Measurements from ENCODE around the gene PET100.

PET100 gene

DNA sequence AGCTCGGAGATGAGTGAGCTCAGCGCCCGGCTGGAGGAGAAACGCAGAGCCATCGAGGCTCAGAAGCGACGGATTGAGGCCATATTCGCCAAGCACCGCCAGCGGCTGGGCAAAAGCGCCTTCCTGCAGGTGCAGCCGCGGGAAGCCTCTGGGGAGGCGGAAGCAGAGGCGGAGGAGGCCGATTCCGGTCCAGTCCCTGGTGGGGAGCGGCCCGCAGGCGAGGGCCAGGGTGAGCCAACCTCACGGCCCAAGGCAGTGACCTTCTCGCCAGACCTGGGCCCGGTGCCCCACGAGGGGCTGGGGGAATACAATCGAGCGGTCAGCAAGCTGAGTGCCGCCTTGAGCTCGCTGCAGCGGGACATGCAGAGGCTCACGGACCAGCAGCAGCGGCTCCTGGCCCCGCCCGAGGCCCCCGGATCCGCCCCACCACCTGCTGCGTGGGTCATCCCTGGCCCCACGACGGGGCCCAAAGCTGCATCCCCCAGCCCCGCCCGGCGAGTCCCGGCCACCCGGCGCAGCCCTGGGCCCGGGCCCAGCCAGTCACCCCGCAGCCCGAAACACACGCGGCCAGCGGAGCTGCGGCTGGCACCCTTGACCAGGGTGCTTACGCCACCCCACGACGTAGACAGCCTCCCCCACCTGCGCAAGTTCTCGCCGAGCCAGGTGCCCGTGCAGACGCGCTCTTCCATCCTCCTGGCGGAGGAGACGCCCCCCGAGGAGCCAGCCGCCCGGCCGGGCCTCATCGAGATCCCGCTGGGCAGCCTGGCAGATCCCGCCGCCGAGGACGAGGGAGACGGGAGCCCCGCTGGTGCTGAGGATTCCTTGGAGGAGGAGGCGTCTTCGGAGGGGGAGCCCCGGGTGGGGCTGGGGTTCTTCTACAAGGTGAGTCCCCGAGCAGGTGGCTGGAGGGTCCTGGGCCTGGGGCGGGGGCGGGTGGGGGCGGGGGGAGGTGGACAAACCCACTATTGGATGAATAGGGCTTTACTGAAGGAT lies 17.0 kb upstream of the PET100 start:
- no peak for DNase-seq (ENCODE audit: low read depth)

DNA sequence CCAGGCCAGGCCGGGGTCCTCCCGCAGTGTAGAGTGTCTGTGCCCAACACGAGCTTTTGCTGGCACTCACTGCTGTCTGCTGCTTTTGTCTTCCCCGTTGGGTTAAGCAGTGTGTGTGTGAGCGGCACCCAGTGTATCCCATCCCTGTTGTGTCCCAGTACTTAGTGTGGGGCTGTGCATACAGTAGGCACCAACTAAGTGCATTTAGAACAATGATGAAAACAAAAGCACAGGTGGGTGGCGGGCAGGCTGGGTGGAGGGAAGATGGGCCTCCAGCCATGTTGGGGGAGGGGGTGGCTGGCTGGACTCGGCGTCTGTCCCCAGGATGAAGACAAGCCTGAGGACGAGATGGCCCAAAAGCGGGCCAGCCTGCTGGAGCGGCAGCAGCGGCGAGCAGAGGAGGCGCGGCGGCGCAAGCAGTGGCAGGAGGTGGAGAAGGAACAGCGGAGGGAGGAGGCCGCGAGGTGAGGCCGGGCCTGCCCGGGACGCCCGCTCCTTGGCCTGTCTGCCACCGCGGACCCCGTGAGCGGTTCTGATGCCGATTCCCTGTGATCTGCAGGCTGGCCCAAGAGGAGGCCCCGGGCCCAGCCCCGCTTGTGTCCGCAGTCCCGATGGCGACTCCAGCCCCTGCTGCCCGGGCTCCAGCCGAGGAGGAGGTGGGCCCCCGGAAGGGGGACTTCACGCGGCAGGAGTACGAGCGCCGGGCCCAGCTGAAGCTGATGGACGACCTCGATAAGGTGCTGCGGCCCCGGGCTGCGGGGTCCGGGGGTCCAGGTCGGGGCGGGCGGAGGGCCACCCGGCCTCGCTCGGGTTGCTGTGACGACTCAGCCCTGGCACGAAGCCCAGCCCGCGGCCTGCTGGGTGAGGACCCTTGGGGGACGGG lies 14.5 kb upstream of the PET100 start:
- no peak for DNase-seq (ENCODE audit: low read depth)

DNA sequence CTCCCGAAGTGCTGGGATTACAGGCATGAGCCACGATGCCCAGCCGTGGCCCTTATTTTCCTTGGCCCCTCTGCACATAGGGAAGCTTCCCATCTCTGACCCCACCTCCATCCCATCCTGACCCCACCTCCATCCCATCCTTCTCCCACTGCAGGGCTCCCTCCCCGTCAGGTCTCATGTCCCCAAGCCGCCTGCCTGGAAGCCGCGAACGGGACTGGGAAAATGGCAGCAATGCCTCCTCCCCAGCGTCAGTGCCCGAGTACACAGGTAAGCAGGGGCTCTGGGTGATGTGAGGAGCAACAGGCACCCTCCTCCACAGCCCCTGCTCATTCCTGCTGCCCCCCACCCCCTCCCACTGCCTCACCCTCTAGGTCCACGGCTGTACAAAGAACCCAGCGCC lies 12.4 kb upstream of the PET100 start:
- no peak for DNase-seq (ENCODE audit: low read depth)

DNA sequence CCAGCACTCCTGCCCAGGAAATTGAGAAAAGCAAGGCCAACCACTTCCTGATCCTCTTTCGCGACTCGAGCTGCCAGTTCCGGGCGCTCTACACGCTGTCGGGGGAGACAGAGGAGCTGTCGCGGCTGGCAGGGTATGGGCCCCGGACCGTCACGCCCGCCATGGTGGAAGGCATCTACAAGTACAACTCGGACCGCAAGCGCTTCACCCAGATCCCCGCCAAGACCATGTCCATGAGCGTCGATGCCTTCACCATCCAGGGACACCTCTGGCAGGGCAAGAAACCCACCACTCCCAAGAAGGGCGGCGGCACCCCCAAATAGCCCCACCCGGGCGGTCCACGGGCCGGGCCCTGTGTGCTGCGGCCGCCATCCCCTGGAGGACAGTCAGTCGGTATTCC lies 11.9 kb upstream of the PET100 start:
- no peak for DNase-seq (ENCODE audit: low read depth)

DNA sequence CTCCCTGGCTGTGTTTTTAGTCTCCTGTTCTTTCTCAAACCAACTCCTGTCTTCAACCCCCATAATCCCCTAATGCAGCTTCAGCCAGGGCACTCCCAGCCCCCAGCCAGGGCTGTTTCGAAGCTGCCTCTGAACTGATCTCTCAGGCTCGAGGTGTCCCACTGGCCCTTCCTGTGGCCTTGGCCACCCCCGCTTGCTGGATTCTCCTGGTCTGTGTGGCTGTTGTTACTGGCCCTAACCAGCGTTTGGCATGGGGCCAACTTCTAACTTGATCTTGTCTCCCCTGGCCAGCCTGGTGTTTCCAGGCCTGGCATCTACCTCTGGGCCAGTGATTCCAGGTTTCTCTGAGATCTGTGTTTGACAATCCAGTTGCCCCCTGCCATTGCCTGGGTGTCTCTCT lies 11.2 kb upstream of the PET100 start:
- DNase-seq (ENCODE audit: low read depth), result no peak

- DNase-seq (ENCODE audit: low read depth), result no peak
Observed at GRCh38 chr19:7618771-7619510, 10.7 kb upstream of the PET100 start.

GRCh38 chr19:7619671-7620441 lies 9.7 kb upstream of the PET100 start:
- no peak for DNase-seq (ENCODE audit: low read depth)

GRCh38 chr19:7620442-7621412 lies 8.9 kb upstream of the PET100 start:
- DNase-seq (ENCODE audit: low read depth), result no peak

DNA sequence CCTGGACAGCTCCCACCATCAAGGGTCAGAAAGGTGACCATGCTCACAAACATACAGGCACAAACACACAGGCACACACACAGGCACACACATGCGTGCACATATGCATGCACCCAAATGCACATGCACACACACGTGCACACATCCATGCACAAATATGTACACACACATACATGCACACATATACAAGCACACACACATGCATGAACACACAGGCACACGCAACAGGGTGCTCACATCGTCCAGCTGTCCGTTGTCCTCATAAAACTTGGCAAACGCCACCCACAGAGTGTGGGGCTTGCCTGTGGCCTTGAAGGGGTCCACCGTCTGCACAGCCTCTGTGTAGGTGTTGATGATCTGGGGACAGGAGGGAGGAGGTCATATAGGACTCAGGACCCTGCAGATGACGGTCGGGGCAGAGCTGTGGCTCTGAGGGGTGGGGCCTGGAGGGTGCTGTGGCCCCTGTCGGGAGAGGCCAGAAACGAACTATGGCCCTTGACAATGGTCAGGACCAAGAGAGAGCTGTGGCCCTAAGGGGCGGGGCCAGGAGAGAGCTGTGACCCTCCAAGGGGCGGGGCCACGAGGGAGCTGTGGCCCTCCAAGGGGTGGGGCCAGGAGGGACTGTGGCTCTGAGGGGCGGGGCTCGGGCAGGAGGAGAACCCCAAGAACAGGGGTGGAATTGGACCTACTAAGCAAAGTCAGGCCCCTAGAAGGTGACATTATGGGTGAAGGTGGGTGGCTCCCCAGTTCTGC lies 6.5 kb upstream of the PET100 start:
- DNase-seq (ENCODE audit: low read depth), result no peak

- DNase-seq (ENCODE audit: low read depth), result no peak
Observed at GRCh38 chr19:7623725-7624603, 5.6 kb upstream of the PET100 start.

- no peak for DNase-seq (ENCODE audit: low read depth)
Observed at GRCh38 chr19:7624810-7625209, 4.8 kb upstream of the PET100 start.

DNA sequence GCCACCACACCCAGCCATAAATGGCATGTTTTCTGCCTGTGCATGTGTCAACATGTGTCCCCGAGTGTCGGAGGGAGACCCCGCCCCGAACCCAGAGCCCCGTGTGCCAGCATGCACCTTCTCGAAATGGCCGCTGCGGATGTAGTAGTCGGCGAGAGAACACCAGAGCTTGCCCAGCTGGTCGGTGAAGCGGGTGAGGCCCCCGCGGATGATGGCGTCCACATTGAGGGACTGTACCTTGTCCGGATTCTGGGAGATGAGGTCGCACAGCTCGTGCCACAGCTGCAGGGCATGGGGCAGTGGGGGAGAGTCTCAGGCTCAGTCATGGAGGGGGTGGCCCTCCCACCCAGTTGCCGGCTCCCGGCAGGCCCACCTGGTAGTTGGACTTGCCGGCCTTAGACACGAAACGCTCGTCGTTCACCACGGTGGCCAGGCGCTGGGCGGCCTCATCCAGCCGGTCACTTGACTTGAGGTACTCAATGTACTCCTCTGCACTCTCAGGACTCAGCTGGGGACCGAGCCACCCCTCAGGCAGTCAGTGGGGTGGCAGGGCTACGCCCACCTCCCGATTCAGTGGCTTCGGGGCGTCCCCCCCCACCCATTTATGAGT lies 3.7 kb upstream of the PET100 start:
- DNase-seq (ENCODE audit: low read depth), result no peak

GRCh38 chr19:7627166-7627565 lies 2.4 kb upstream of the PET100 start:
- no peak for DNase-seq (ENCODE audit: low read depth)

DNA sequence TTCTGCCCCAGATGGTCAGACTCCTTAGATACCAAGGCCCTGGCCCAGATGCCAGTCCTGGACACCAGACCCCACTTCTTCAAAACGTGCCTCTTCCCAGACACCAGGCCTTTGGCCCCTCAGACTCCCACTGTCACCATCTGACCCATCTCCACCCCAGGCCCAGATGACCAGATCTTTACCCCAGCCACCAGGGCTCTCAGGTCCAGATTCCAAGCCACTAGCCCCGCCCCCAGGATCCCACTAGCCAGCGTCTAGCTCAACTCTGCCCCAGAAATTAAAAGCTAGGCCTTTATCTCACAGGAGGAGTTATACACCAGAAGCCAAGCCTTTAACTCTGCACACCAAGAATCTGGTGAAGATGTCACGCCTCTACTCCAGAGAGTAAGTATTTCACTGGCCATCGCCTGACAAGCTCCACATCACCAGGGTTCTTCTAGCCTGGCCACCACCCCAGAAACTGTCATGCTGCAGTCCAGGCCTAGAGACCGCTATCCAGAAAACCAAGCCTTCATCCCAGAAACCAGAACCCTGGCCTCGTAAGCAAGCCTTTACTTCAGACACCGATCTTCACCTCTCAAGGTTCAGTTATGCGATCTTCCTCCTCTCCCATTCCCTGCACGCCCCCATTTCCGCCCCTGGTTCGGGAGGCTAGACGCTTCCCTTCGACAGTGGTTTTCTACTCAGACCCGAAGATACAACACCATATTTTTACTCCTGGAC lies 843 bp upstream of the PET100 start:
- DNase-seq (ENCODE audit: low read depth), result no peak

DNA sequence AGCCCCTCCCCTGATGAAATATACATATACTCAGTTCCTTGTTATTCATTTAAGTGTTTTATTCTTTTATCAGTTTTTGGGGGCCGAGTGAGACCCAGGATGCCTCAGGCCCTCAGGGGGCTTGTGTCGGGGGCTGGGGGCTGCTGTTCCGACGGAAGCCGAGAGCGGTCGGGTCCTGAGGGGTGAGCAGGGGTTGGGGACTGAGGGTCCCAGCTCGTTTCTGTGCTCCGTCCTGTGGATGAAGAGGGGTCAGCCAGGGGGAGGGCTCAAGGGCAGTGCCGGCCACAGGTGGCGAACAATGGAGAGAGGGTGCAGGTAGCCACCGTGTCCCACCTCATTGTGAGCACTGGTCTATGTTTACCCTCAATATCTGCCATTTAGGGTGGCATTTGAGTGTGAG lies 2.0 kb downstream of the PET100 start:
- DNase-seq (ENCODE audit: low read depth), result no peak

DNA sequence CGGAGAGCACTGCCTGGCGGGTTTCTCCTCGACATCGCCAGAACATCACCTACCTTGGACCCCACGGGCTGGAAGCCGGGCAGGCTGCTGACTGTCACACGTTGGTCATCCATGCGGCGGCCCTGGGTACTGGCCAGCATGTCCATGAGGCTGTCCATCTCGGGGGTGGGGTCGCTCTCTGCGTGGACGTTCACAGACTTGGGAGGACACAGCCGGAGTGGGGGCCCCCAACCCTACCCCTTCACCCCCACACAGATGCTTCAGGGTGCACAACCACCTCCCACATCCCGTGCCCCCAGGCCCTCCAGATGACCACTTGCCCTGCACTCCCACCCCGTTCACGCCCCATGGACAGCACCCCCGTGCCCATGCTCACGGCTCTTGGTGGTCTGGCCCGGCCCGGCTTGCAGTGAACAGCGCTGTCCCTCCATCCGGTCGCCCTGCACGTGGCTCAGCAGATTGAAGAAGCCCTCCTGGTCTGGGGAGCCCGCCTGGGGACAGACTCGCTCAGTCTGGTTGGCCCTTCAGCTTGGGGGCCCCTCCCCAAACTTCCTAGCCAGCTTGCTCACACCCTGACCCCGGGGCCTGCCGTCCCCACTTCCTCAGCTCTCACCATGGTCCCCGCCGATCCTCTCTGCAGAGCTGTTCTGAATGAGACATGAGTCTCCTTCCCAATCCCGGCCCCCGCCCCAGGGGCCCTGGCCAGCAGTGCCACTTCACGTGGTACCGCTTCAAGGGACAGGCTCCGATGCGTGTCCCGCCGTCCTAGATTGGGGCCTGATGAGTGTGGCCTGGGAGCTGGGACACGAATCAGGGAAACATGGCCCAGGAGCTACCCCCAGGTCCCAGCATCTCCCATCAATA lies 3.0 kb downstream of the PET100 start:
- no peak for DNase-seq (ENCODE audit: low read depth)
